Keratinocyte (primary cell): Measurements from ENCODE around the gene PER1. TPM values are rescaled to one million over a fixed set of nuclear protein-coding genes. Genes with fewer than 3 reads are reported as not detected.

Experiments
- DNase-seq: peaks from one replicate; pipeline ENCODE4 v3.0.0-alpha.2; 2011; ENCODE audit warnings: low read depth, missing footprints, low spot score
- FAIRE-seq: peaks from 2 replicates; lab custom pipeline; 2011; peaks lifted over from hg19 to GRCh38; lab: Jason Lieb, UNC
- H2AFZ ChIP-seq: 2 replicates; pipeline ENCODE4 v1.6.0; 2012; ENCODE audit warnings: low read length, control low read depth, inconsistent platforms; ENCODE audit not compliant: control insufficient read depth
- H3K27ac ChIP-seq: 2 replicates; pipeline ENCODE4 v1.5.1; 2011; ENCODE audit warnings: low read length; ENCODE audit not compliant: control insufficient read depth, insufficient read depth
- H3K27me3 ChIP-seq: 3 replicates; pipeline ENCODE4 v1.6.0; 2011; ENCODE audit warnings: low read length; ENCODE audit not compliant: control insufficient read depth, insufficient read depth; ENCODE audit errors: extremely low read depth
- H3K36me3 ChIP-seq, 2 experiments: 2 replicates in 1 of 2; 3 replicates in 1 of 2; pipeline ENCODE4 v1.5.1; 2011; ENCODE audit warnings: low read length in 2 of 2, mild to moderate bottlenecking in 1 of 2; ENCODE audit not compliant: control insufficient read depth in 2 of 2, insufficient read depth in 2 of 2; ENCODE audit errors: extremely low read depth in 1 of 2
- H3K4me1 ChIP-seq: 3 replicates; pipeline ENCODE4 v1.5.1; 2011; ENCODE audit warnings: low read length; ENCODE audit not compliant: control insufficient read depth, insufficient read depth; ENCODE audit errors: extremely low read depth
- H3K4me2 ChIP-seq: 3 replicates; pipeline ENCODE4 v1.6.0; 2011; ENCODE audit warnings: low read depth, low read length; ENCODE audit not compliant: control insufficient read depth, insufficient read depth; ENCODE audit errors: extremely low read depth
- H3K4me3 ChIP-seq, 3 experiments: fragments of 200-600 bp in 1 of 3; sonication (generic) in 1 of 3; 2 replicates in 2 of 3; 3 replicates in 1 of 3; pipeline ENCODE4 v1.5.1; 2011 to 2016; ENCODE audit warnings: low read length in 3 of 3, mild to moderate bottlenecking in 3 of 3, control low read depth in 2 of 3, inconsistent platforms in 1 of 3, low read depth in 1 of 3, mixed read lengths in 1 of 3, mixed run types in 1 of 3, moderate library complexity in 1 of 3; ENCODE audit not compliant: control insufficient read depth in 2 of 3, insufficient read depth in 2 of 3; ENCODE audit errors: extremely low read depth in 1 of 3
- H3K79me2 ChIP-seq: 2 replicates; pipeline ENCODE4 v1.6.0; 2012; ENCODE audit warnings: low read length; ENCODE audit not compliant: control insufficient read depth, insufficient read depth
- H3K9ac ChIP-seq: 3 replicates; pipeline ENCODE4 v1.6.0; 2011; ENCODE audit warnings: low read length; ENCODE audit not compliant: control insufficient read depth, insufficient read depth; ENCODE audit errors: extremely low read depth
- H3K9me1 ChIP-seq: 3 replicates; pipeline ENCODE4 v1.6.0; 2011; ENCODE audit warnings: low read length; ENCODE audit not compliant: control insufficient read depth, insufficient read depth; ENCODE audit errors: extremely low read depth
- H3K9me3 ChIP-seq: 2 replicates; pipeline ENCODE4 v1.5.1; 2012; ENCODE audit warnings: low read depth, low read length; ENCODE audit not compliant: control insufficient read depth
- H4K20me1 ChIP-seq: 3 replicates; pipeline ENCODE4 v1.6.0; 2011; ENCODE audit warnings: low read length; ENCODE audit not compliant: control insufficient read depth, insufficient read depth; ENCODE audit errors: extremely low read depth
- EZH2 ChIP-seq: IDR thresholded peaks from one replicate; pipeline ENCODE4 v1.6.1; 2012; ENCODE audit warnings: inconsistent platforms, mild to moderate bottlenecking, low read length, moderate library complexity
- dilution Hi-C: fragments of 300-500 bp; cut with MboI; formaldehyde crosslinking; loops from one replicate; pipeline ENCODE4 v1.7.0; 2020; ENCODE audit warnings: low sequenced_read_pairs; ENCODE audit not compliant: extremely low pct_ligation_motif_present
- polyA plus RNA-seq, 5 experiments: library from polyadenylated mRNA; depleted of rRNA in 3 of 5; stranded (reverse) in 3 of 5; stranded (forward) in 1 of 5; unstranded in 1 of 5; fragments of >200 nt; gene quantifications; 1 replicate in 1 of 5; 2 replicates in 3 of 5; 3 replicates in 1 of 5; pipeline versions ENCODE4 v1.2.1 to v1.2.3, GENCODE V29; 2011 to 2012; ENCODE audit warnings: missing spikeins in 2 of 5, low read depth in 1 of 5, low replicate concordance in 1 of 5
- TF ChIP-seq, protein P1 (sequence below), 3 experiments: IDR thresholded peaks in 1 of 3; conservative IDR thresholded peaks in 1 of 3; optimal IDR thresholded peaks in 1 of 3; 2 replicates in 2 of 3; 3 replicates in 1 of 3; pipeline versions ENCODE3 to v1.5.1; 2011; ENCODE audit warnings: low read length in 3 of 3, mild to moderate bottlenecking in 3 of 3, moderate library complexity in 2 of 3, control low read depth in 1 of 3, inconsistent platforms in 1 of 3; ENCODE audit not compliant: insufficient read depth in 2 of 3; ENCODE audit errors: extremely low read depth in 1 of 3

The PER1 gene
- polyA plus RNA-seq, 1 donor (not counting 4 experiments of a cell fraction or from before 2014, with no cell fraction given), result 15.1 TPM

- H3K4me3 ChIP-seq, result peak overlapping the region; percentile 39 to 84 (median 76)
- H4K20me1 ChIP-seq, result peaks cover 2% of the 10 kb centered on the region
- no peaks in the 10 kb centered on the region for H3K36me3 ChIP-seq
- peak overlapping the region; percentile 99 for H3K27ac ChIP-seq
- H3K9me3 ChIP-seq, result no peaks in the 10 kb centered on the region
- H2AFZ ChIP-seq, result peak overlapping the region; percentile 90
- H3K4me1 ChIP-seq, result peaks cover 34% of the 10 kb centered on the region
- dilution Hi-C loops, result no loop called here
- TF ChIP-seq, protein P1, sequence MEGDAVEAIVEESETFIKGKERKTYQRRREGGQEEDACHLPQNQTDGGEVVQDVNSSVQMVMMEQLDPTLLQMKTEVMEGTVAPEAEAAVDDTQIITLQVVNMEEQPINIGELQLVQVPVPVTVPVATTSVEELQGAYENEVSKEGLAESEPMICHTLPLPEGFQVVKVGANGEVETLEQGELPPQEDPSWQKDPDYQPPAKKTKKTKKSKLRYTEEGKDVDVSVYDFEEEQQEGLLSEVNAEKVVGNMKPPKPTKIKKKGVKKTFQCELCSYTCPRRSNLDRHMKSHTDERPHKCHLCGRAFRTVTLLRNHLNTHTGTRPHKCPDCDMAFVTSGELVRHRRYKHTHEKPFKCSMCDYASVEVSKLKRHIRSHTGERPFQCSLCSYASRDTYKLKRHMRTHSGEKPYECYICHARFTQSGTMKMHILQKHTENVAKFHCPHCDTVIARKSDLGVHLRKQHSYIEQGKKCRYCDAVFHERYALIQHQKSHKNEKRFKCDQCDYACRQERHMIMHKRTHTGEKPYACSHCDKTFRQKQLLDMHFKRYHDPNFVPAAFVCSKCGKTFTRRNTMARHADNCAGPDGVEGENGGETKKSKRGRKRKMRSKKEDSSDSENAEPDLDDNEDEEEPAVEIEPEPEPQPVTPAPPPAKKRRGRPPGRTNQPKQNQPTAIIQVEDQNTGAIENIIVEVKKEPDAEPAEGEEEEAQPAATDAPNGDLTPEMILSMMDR (optimal IDR thresholded peaks at IDR 0.05 in 1 of 3, IDR thresholded peaks at IDR 0.05 in 1 of 3, conservative IDR thresholded peaks at IDR 0.05 in 1 of 3; ENCODE audit: extremely low read depth in 1 of 3, insufficient read depth in 2 of 3, low read length in 3 of 3), result peak; percentile 70 to 94 (median 79)
- TF ChIP-seq EZH2, result no peak
- no peaks in the 10 kb centered on the region for H3K79me2 ChIP-seq
- H3K27me3 ChIP-seq, result peaks cover 14% of the 10 kb centered on the region
- FAIRE-seq (peak; percentile 49), DNase-seq (no peak)
- H3K9ac ChIP-seq, result peak overlapping the region; percentile 96
- H3K4me2 ChIP-seq, result peak overlapping the region; percentile 98
- H3K9me1 ChIP-seq, result no peaks in the 10 kb centered on the region
Measured at GRCh38 chr17:8118769-8119580, 33.2 kb downstream of the PER1 start.

GRCh38 chr17:8117980-8118768, 34.0 kb downstream of the PER1 start, which contains the start of gene ALOXE3:
TSS of gene ALOXE3 (minus strand) at chr17:8118514. CDS start at chr17:8117990, 524 bp downstream.
- dilution Hi-C loops, result no loop called here
- peaks cover 27% of the 10 kb centered on the region for H3K4me1 ChIP-seq
- H3K9me3 ChIP-seq, result no peaks in the 10 kb centered on the region
- no peaks in the 10 kb centered on the region for H3K79me2 ChIP-seq
- peak within 1 kb of the TSS; percentile 39 to 84 (median 76) for H3K4me3 ChIP-seq
- peaks cover 2% of the 10 kb centered on the region for H4K20me1 ChIP-seq
- FAIRE-seq, result peak; percentile 97
- TF ChIP-seq, protein P1 (optimal IDR thresholded peaks at IDR 0.05 in 1 of 3, IDR thresholded peaks at IDR 0.05 in 1 of 3, conservative IDR thresholded peaks at IDR 0.05 in 1 of 3; ENCODE audit: extremely low read depth in 1 of 3, insufficient read depth in 2 of 3, low read length in 3 of 3), result no peak
- TF ChIP-seq EZH2, result no peak
- no peaks in the 10 kb centered on the region for H3K9me1 ChIP-seq
- peak; percentile 92 for DNase-seq
- peak within 1 kb of the TSS; percentile 96 for H3K9ac ChIP-seq
- peaks cover 6% of the 10 kb centered on the region for H3K27me3 ChIP-seq
- peak within 1 kb of the TSS; percentile 98 for H3K4me2 ChIP-seq
- H3K36me3 ChIP-seq, result no peaks in the 10 kb centered on the region
- peak within 1 kb of the TSS; percentile 99 for H3K27ac ChIP-seq
- peak within 1 kb of the TSS; percentile 90 for H2AFZ ChIP-seq
